HEK293 (cell line): ENCODE results near the gene PES1.
"Not testable (repeated sequence)": the region's sequence is repeated elsewhere in the genome, so short reads cannot be mapped to it uniquely, and the experiment has no call there.

Experiments used
- CTCF ChIA-PET: fragments of 350-600 bp; formaldehyde crosslinking; extraction: SDS; loops from one replicate; lab custom pipeline; 2021; ENCODE audit warnings: antibody characterized with exemption; lab: Yijun Ruan, JAX
- POLR2A ChIA-PET: fragments of 300-600 bp; formaldehyde crosslinking; extraction: SDS; loops from one replicate; lab custom pipeline; 2020; ENCODE audit warnings: antibody characterized with exemption, inconsistent platforms; lab: Yijun Ruan, JAX
- H3K27ac ChIP-seq: fragments of 200-500 bp; sonication (Bioruptor generic); 2 replicates; pipeline ENCODE4 v1.5.1; 2014; ENCODE audit warnings: low read depth, low read length, control low read depth, inconsistent platforms; ENCODE audit errors: extremely low read depth
- H3K36me3 ChIP-seq, 2 experiments: fragments of 200-500 bp in 1 of 2; sonication (Bioruptor generic) in 1 of 2; 1 replicate in 1 of 2; 2 replicates in 1 of 2; pipeline ENCODE4 v1.5.1; 2014 to 2017; ENCODE audit warnings: inconsistent platforms in 2 of 2, low read length in 2 of 2; ENCODE audit not compliant: control insufficient read depth in 2 of 2, insufficient read depth in 1 of 2
- H3K4me1 ChIP-seq: fragments of 200-500 bp; sonication (Bioruptor generic); 2 replicates; pipeline ENCODE4 v1.5.1; 2014; ENCODE audit warnings: mild to moderate bottlenecking, low read length, inconsistent platforms; ENCODE audit not compliant: control insufficient read depth, insufficient read depth
- H3K4me3 ChIP-seq: 2 replicates; pipeline ENCODE4 v1.5.1; 2011; ENCODE audit warnings: low read depth, mild to moderate bottlenecking, control low read depth, low read length, moderate library complexity
- H3K9me3 ChIP-seq: fragments of 200-500 bp; sonication (Bioruptor generic); 2 replicates; pipeline ENCODE4 v1.5.1; 2014; ENCODE audit warnings: low read depth, low read length, inconsistent platforms; ENCODE audit not compliant: control insufficient read depth, insufficient read depth
- EGR2 ChIP-seq: fragments of 450-650 bp; formaldehyde crosslinking; IDR thresholded peaks from 2 replicates; pipeline ENCODE4 v1.5.1; 2016; ENCODE audit warnings: low read depth, missing biosample characterization, missing genetic modification characterization
- HOXA7 ChIP-seq: sonication (generic); formaldehyde crosslinking; IDR thresholded peaks from 2 replicates; pipeline ENCODE4 v1.8.1; 2022; ENCODE audit warnings: missing genetic modification reagents, borderline replicate concordance
- KLF1 ChIP-seq: fragments of 450-650 bp; formaldehyde crosslinking; IDR thresholded peaks from 2 replicates; pipeline ENCODE4 v1.5.1; 2016; ENCODE audit warnings: missing biosample characterization, missing genetic modification characterization
- KLF10 ChIP-seq: fragments of 450-650 bp; IDR thresholded peaks from 2 replicates; pipeline ENCODE4 v1.5.1; 2018; ENCODE audit warnings: missing biosample characterization, mild to moderate bottlenecking, missing genetic modification characterization
- MYNN ChIP-seq: fragments of 450-650 bp; formaldehyde crosslinking; IDR thresholded peaks from 2 replicates; pipeline ENCODE4 v1.5.1; 2016; ENCODE audit warnings: missing biosample characterization, missing genetic modification characterization, borderline replicate concordance
- PATZ1 ChIP-seq: fragments of 450-650 bp; formaldehyde crosslinking; IDR thresholded peaks from 2 replicates; pipeline ENCODE4 v1.5.1; 2016; ENCODE audit warnings: missing biosample characterization, missing genetic modification characterization
- ZFP69B ChIP-seq: fragments of 450-650 bp; formaldehyde crosslinking; IDR thresholded peaks from 2 replicates; pipeline ENCODE4 v1.5.1; 2016; ENCODE audit warnings: missing biosample characterization, missing genetic modification characterization
- ZNF112 ChIP-seq: fragments of 450-650 bp; formaldehyde crosslinking; IDR thresholded peaks from 2 replicates; pipeline ENCODE4 v1.5.0; 2017; ENCODE audit warnings: missing biosample characterization, missing genetic modification characterization
- ZNF138 ChIP-seq: fragments of 450-650 bp; formaldehyde crosslinking; IDR thresholded peaks from 2 replicates; pipeline ENCODE4 v1.5.1; 2016; ENCODE audit warnings: missing biosample characterization, missing genetic modification characterization, borderline replicate concordance
- ZNF169 ChIP-seq: fragments of 450-650 bp; formaldehyde crosslinking; IDR thresholded peaks from 2 replicates; pipeline ENCODE4 v1.5.1; 2016; ENCODE audit warnings: missing biosample characterization, missing genetic modification characterization
- ZNF184 ChIP-seq: fragments of 450-650 bp; IDR thresholded peaks from 2 replicates; pipeline ENCODE4 v1.5.1; 2018; ENCODE audit warnings: missing biosample characterization, mild to moderate bottlenecking, missing genetic modification characterization
- ZNF23 ChIP-seq: fragments of 450-650 bp; formaldehyde crosslinking; IDR thresholded peaks from 2 replicates; pipeline ENCODE4 v1.5.1; 2016; ENCODE audit warnings: missing biosample characterization, missing genetic modification characterization, borderline replicate concordance
- ZNF274 ChIP-seq, 2 experiments: fragments of 200-500 bp in 1 of 2; fragments of 450-650 bp in 1 of 2; sonication (Bioruptor generic) in 1 of 2; formaldehyde crosslinking in 1 of 2; IDR thresholded peaks; 2 replicates each; pipeline versions ENCODE4 v1.5.1 to v1.6.1; 2014 to 2016; ENCODE audit warnings: borderline replicate concordance in 1 of 2, inconsistent platforms in 1 of 2, low read length in 1 of 2, missing biosample characterization in 1 of 2, missing genetic modification characterization in 1 of 2
- ZNF394 ChIP-seq: fragments of 450-650 bp; formaldehyde crosslinking; IDR thresholded peaks from 2 replicates; pipeline ENCODE4 v1.5.1; 2016; ENCODE audit warnings: missing biosample characterization, missing genetic modification characterization, mild to moderate bottlenecking, moderate library complexity, borderline replicate concordance
- ZNF426 ChIP-seq: fragments of 450-650 bp; formaldehyde crosslinking; IDR thresholded peaks from 2 replicates; pipeline ENCODE4 v1.5.1; 2017; ENCODE audit warnings: missing biosample characterization, missing genetic modification characterization, mild to moderate bottlenecking, inconsistent platforms, moderate library complexity
- ZNF580 ChIP-seq: fragments of 450-650 bp; formaldehyde crosslinking; IDR thresholded peaks from 2 replicates; pipeline ENCODE4 v1.5.1; 2016; ENCODE audit warnings: missing biosample characterization, missing genetic modification characterization
- ZNF624 ChIP-seq: fragments of 450-650 bp; formaldehyde crosslinking; IDR thresholded peaks from 2 replicates; pipeline ENCODE4 v1.5.1; 2017; ENCODE audit warnings: missing biosample characterization, missing genetic modification characterization
- ZNF626 ChIP-seq: fragments of 450-650 bp; sonication (Bioruptor Pico); formaldehyde crosslinking; IDR thresholded peaks from 2 replicates; pipeline ENCODE4 v1.5.1; 2018; ENCODE audit warnings: missing biosample characterization, missing genetic modification characterization, inconsistent platforms
- ZNF658 ChIP-seq: fragments of 450-650 bp; formaldehyde crosslinking; IDR thresholded peaks from 2 replicates; pipeline ENCODE4; 2016; ENCODE audit warnings: missing biosample characterization, missing genetic modification characterization
- ZNF768 ChIP-seq: fragments of 450-650 bp; formaldehyde crosslinking; IDR thresholded peaks from 2 replicates; pipeline ENCODE4 v1.5.1; 2018; ENCODE audit warnings: missing biosample characterization, mild to moderate bottlenecking, missing genetic modification characterization
- ZNF785 ChIP-seq: fragments of 450-650 bp; formaldehyde crosslinking; IDR thresholded peaks from 2 replicates; pipeline ENCODE4 v1.5.1; 2016; ENCODE audit warnings: missing biosample characterization, missing genetic modification characterization
- TF ChIP-seq, protein P1 (sequence below): fragments of 450-650 bp; formaldehyde crosslinking; IDR thresholded peaks from 2 replicates; pipeline ENCODE4 v1.5.1; 2016; ENCODE audit warnings: missing biosample characterization, missing genetic modification characterization

PES1 gene

GRCh38 chr22:30541961-30542810, 49.5 kb downstream of the PES1 start (continued):
- TF ChIP-seq ZFP69B (tag by site-specific recombination) (no peak), PATZ1 (tag by site-specific recombination) (no peak), ZNF580 (tag by site-specific recombination) (no peak), ZNF785 (tag by site-specific recombination) (no peak), KLF10 (tag by site-specific recombination) (no peak), MYNN (tag by site-specific recombination) (no peak), EGR2 (no peak), ZNF426 (tag by site-specific recombination) (no peak)
- TF ChIP-seq, all 188 proteins: peak for 0

DNA sequence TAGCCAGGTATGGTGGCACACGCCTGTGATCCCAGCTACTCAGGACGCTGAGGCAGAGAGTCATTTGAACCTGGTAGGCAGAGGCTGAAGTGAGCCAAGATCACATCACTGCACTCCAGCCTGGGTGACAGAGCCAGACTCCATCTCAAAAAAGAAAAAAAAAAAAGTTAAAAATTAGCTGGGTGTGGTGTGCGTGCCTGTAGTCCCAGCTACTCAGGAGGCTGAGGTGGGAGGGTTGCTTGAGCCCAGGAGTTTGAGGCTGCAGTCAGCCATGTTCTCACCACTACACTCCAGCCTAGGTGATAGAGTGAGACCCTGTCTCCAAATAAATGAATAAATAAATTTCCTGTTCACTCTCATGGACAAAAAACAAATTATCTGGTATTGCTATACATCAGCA, 50.2 kb downstream of the PES1 start:
- H3K27ac ChIP-seq, H3K4me3 ChIP-seq, H3K4me1 ChIP-seq, H3K36me3 ChIP-seq, H3K9me3 ChIP-seq: not testable (repeated sequence)
- POLR2A ChIA-PET: interaction anchor here (0.7 kb wide), 1 partner anchor 286 kb away, joined by 4 read pairs; no protein-coding TSS in a partner anchor
- CTCF ChIA-PET: interaction anchor here (0.6 to 1.4 kb wide), 4 partner anchors 51 to 936 kb away, joined by 3 to 7 read pairs (median 5); no protein-coding TSS in a partner anchor

GRCh38 chr22:30539368-30539767, 52.3 kb downstream of the PES1 start:
- Histone ChIP-seq H3K4me1 (no peaks in the 10 kb centered on the region), H3K27ac (no peak overlapping the region), H3K9me3 (no peaks in the 10 kb centered on the region), H3K4me3 (no peak overlapping the region), H3K36me3 (no peaks in the 10 kb centered on the region)
- POLR2A ChIA-PET: no interaction called here
- CTCF ChIA-PET: interaction anchor here (0.6 kb wide), 1 partner anchor 61 kb away, joined by 3 read pairs; no protein-coding TSS in a partner anchor
- TF ChIP-seq ZNF658 (tag by site-specific recombination): no peak
- TF ChIP-seq ZNF768 (tag by site-specific recombination): peak; percentile 70; the same call in 1 of the 2 replicates

- H3K4me3 ChIP-seq: no peak overlapping the region
- no peaks in the 10 kb centered on the region for H3K4me1 ChIP-seq
- H3K36me3 ChIP-seq: no peaks in the 10 kb centered on the region
- ChIA-PET CTCF (interaction anchor here (0.6 kb wide), 1 partner anchor 97 kb away, joined by 3 read pairs; no protein-coding TSS in a partner anchor), POLR2A (no interaction called here)
- no peak overlapping the region for H3K27ac ChIP-seq
- no peak for TF ChIP-seq ZNF138 (tag by site-specific recombination)
- no peak for TF ChIP-seq ZNF624 (tag by site-specific recombination)
- no peak for TF ChIP-seq ZNF394
- no peak for TF ChIP-seq ZNF169 (tag by site-specific recombination)
- no peak for TF ChIP-seq KLF1 (tag by site-specific recombination)
- TF ChIP-seq ZNF426 (tag by site-specific recombination): no peak
- TF ChIP-seq ZNF184 (tag by site-specific recombination): no peak
- no peak for TF ChIP-seq ZNF626 (tag by site-specific recombination)
- no peak for TF ChIP-seq ZNF23 (tag by site-specific recombination)
- TF ChIP-seq, protein P1, sequence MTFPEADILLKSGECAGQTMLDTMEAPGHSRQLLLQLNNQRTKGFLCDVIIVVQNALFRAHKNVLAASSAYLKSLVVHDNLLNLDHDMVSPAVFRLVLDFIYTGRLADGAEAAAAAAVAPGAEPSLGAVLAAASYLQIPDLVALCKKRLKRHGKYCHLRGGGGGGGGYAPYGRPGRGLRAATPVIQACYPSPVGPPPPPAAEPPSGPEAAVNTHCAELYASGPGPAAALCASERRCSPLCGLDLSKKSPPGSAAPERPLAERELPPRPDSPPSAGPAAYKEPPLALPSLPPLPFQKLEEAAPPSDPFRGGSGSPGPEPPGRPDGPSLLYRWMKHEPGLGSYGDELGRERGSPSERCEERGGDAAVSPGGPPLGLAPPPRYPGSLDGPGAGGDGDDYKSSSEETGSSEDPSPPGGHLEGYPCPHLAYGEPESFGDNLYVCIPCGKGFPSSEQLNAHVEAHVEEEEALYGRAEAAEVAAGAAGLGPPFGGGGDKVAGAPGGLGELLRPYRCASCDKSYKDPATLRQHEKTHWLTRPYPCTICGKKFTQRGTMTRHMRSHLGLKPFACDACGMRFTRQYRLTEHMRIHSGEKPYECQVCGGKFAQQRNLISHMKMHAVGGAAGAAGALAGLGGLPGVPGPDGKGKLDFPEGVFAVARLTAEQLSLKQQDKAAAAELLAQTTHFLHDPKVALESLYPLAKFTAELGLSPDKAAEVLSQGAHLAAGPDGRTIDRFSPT: no peak
- TF ChIP-seq HOXA7: no peak
- TF ChIP-seq ZNF112 (tag by site-specific recombination): no peak
- no peak for TF ChIP-seq ZNF274 (IDR thresholded peaks at IDR 0.05; ENCODE audit: low read length)
- TF ChIP-seq ZNF274 (tag by site-specific recombination; IDR thresholded peaks at IDR 0.05; ENCODE audit: borderline replicate concordance): no peak
- H3K9me3 ChIP-seq: no peaks in the 10 kb centered on the region
Measured at GRCh38 chr22:30538280-30538679, 53.4 kb downstream of the PES1 start.
